Measurements from ENCODE around the gene TMEM183A. TPM values are rescaled to one million over a fixed set of nuclear protein-coding genes. Genes with fewer than 3 reads are reported as not detected.

The TMEM183A gene
- total RNA-seq, 4 donors from 2014 or later, result 62.0 to 95.5 (median 68.6) TPM

DNA sequence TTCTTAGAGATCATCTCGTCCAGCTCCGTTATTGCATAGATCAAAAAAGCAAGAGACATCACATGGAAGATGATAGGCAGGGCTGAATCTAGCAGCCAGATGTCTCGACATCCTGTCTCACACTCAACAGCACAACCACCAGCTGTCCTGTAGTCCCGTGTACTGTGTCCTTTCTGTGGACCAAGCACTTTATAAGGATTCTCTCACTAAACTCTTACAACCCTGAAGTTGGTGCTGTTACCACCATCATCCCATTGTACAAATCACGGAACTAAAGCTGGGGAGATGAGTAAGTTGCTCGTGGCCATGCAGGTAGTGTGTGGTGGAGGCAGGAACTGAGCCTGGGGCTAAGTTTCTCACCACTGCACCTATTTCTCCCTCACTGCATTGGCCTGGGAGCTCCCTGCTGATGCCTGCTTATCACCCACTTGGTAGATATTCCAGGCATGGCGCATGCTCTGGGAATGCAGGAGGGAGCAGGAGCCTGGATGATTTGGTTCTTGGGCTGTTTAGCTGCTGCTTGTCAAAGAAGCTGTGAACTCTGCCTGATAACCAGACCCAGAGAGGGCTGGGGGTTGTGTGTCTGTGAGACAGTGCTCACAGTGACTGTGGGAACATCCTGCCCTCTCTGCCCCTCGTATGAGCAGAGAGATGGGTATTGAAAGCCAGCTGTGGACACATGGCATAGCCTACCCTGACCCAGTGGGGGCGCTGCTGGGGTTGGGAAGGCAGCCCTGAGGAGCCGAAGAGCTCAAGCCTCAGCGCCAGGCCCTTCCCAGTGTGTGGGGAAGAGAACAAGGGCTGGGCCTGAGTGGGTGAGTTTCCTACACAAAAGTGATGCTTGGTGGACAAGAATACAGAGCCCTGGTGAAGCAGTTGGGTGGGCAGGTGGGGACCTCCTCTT, 32.7 kb downstream of the TMEM183A start:
- Histone ChIP-seq H3K36me3 (no peaks in the 10 kb centered on the region), H3K4me1 (peaks cover 12% of the 10 kb centered on the region), H3K4me3 (no peak overlapping the region), H3K27me3 (no peaks in the 10 kb centered on the region), H3K9me3 (no peaks in the 10 kb centered on the region), H3K27ac (no peak overlapping the region)
- no peak for TF ChIP-seq CTCF (IDR thresholded peaks at IDR 0.05)
- TF ChIP-seq POLR2AphosphoS5 (IDR thresholded peaks at IDR 0.05), result no peak
- no peak for TF ChIP-seq EP300 (IDR thresholded peaks at IDR 0.05)
- no peak for TF ChIP-seq POLR2A (IDR thresholded peaks at IDR 0.05)
- DNase-seq (ENCODE audit: low spot score in 2 of 2), result no peak
- WGBS, result 48% methylated on average over 10 of the region's 11 CpGs

DNA sequence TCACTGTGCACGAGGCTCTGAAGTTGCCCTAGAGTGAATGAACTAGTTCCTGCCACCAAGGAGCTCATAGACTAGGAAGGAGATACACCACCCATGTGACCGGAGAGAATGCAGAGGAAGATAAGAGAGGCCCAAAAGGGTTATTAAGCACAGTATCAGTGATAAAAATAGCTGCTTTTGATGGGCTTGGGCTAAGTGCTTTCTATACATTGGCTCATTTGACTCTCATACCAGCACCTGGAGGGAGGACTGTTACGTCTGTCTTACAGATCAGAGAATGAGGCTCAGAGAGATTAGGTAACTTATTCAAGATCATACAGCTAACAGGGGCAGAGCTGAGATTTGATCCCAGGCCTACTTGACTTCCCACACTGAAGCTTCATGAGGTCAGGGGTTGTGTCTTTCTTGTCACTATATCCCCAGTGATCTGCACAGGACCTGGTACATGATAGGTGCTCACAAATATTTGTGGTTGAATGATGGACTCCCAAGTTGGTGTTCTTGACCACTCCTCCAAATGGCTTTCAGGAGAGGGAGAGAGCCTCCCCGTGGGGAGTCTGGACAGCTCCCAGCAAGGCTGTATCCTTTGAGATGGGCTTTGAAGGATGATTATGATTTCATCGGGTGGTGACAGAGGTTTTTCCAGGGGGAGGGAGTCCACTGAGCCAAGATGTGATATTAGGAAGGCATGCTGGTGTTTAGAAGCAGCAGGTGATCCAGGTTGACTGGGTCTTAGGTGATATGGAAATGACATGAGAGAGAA, 33.5 kb downstream of the TMEM183A start:
- DNase-seq (ENCODE audit: low spot score in 2 of 2), result peak in 1 of 2 donors; percentile 20
- Histone ChIP-seq H3K36me3 (no peaks in the 10 kb centered on the region), H3K9me3 (no peaks in the 10 kb centered on the region), H3K27me3 (no peaks in the 10 kb centered on the region), H3K4me1 (peaks cover 12% of the 10 kb centered on the region), H3K27ac (no peak overlapping the region), H3K4me3 (no peak overlapping the region)
- TF ChIP-seq EP300 (IDR thresholded peaks at IDR 0.05) (no peak), POLR2AphosphoS5 (IDR thresholded peaks at IDR 0.05) (no peak), POLR2A (IDR thresholded peaks at IDR 0.05) (no peak), CTCF (IDR thresholded peaks at IDR 0.05) (no peak)
- WGBS, result 58% methylated on average over 5 of the region's 5 CpGs

- H3K4me3 ChIP-seq, result no peak overlapping the region
- DNase-seq (ENCODE audit: low spot score in 2 of 2), result peak in 1 of 2 donors; percentile 31
- no peak for TF ChIP-seq POLR2AphosphoS5 (IDR thresholded peaks at IDR 0.05)
- peaks cover 12% of the 10 kb centered on the region for H3K4me1 ChIP-seq
- no peaks in the 10 kb centered on the region for H3K36me3 ChIP-seq
- 97% methylated on average over 3 of the region's 3 CpGs for WGBS
- no peaks in the 10 kb centered on the region for H3K9me3 ChIP-seq
- no peak overlapping the region for H3K27ac ChIP-seq
- no peaks in the 10 kb centered on the region for H3K27me3 ChIP-seq
Measured at GRCh38 chr1:203041351-203041932, 34.3 kb downstream of the TMEM183A start.

DNA sequence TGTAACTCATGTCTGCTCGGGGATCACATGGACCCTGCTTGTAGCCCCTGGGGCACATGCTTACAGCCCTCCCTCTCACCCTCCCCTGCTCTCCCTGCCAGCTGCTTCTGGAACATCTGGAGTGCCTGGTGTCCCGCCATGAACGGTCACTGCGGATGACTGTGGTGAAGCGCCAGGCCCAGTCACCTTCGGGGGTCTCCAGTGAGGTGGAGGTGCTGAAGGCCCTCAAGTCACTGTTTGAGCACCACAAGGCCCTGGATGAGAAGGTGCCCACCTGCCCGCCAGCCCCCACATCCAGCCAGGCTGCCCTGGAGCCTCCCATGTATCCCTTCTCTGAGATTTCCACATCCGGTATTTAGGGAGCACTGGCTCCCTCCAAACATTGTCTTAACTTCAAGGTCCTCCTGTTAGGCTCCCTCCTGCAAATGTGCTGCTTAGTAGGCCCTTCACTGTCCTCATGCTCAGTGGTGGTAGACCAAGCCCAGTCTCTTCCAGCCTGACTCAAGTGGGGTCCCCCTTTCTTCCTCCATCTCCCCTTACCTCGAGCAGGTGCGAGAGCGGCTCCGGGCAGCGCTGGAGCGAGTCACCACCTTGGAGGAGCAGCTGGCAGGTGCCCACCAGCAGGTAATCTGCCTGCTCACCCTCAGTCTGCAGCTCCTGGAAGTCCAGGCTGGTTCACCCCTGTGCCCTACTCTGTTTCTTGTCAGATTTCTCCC, 36.8 kb downstream of the TMEM183A start:
- peak in 1 of 2 donors; percentile 54 for DNase-seq (ENCODE audit: low spot score in 2 of 2)
- Histone ChIP-seq H3K9me3 (no peaks in the 10 kb centered on the region), H3K4me3 (no peak overlapping the region), H3K4me1 (no peaks in the 10 kb centered on the region), H3K27ac (no peak overlapping the region), H3K36me3 (no peaks in the 10 kb centered on the region), H3K27me3 (no peaks in the 10 kb centered on the region)
- TF ChIP-seq CTCF (IDR thresholded peaks at IDR 0.05) (no peak), POLR2A (IDR thresholded peaks at IDR 0.05) (no peak), EP300 (IDR thresholded peaks at IDR 0.05) (no peak), POLR2AphosphoS5 (IDR thresholded peaks at IDR 0.05) (no peak)
- WGBS, result 98% methylated on average over 14 of the region's 14 CpGs

DNA sequence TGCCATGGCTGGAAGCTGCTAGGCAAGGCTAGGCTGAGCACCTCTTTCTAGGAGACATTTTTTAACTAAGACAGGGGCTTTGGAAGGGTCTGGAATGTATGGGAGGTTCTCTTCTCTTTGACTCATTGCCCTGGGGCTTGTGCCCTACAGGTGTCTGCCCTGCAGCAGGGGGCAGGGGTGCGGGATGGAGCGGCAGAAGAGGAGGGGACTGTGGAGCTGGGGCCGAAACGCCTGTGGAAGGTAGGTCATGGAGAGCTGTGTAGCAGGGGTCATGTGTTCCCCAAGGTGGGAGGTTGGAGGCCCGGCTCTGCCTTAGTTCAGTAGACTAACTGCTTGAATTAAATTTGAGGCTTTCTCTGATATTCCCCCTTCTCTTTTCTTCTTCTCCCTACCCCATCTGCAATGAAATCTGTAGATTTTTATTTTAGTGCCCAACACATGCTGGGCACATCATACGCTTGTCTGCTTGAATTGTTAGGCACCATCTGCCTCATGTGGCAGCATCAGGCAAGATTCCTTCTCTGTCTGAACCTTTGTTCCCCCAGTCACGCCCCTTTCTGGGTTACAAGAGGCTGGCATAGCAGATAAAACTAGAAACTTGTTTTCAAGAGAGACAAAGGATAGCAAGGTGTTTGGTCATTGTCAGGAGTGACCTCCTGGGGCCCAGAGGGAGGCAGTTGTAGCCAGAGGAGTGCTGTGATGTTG, 37.5 kb downstream of the TMEM183A start:
- WGBS, result 90% methylated on average over 7 of the region's 7 CpGs
- no peaks in the 10 kb centered on the region for H3K9me3 ChIP-seq
- H3K36me3 ChIP-seq, result no peaks in the 10 kb centered on the region
- no peak for TF ChIP-seq POLR2AphosphoS5 (IDR thresholded peaks at IDR 0.05)
- TF ChIP-seq EP300 (IDR thresholded peaks at IDR 0.05), result no peak
- TF ChIP-seq CTCF (IDR thresholded peaks at IDR 0.05), result no peak
- TF ChIP-seq POLR2A (IDR thresholded peaks at IDR 0.05), result no peak
- no peak for DNase-seq (ENCODE audit: low spot score in 2 of 2)
- H3K27me3 ChIP-seq, result no peaks in the 10 kb centered on the region
- H3K4me1 ChIP-seq, result no peaks in the 10 kb centered on the region
- H3K27ac ChIP-seq, result no peak overlapping the region
- H3K4me3 ChIP-seq, result no peak overlapping the region

Measured in suprapubic skin (tissue), 4 donors.